ENCODE measurements around the gene SENP3.
A peak's percentile ranks its signal among the peaks of the same experiment; 100 is the strongest.

Gene SENP3

DNA sequence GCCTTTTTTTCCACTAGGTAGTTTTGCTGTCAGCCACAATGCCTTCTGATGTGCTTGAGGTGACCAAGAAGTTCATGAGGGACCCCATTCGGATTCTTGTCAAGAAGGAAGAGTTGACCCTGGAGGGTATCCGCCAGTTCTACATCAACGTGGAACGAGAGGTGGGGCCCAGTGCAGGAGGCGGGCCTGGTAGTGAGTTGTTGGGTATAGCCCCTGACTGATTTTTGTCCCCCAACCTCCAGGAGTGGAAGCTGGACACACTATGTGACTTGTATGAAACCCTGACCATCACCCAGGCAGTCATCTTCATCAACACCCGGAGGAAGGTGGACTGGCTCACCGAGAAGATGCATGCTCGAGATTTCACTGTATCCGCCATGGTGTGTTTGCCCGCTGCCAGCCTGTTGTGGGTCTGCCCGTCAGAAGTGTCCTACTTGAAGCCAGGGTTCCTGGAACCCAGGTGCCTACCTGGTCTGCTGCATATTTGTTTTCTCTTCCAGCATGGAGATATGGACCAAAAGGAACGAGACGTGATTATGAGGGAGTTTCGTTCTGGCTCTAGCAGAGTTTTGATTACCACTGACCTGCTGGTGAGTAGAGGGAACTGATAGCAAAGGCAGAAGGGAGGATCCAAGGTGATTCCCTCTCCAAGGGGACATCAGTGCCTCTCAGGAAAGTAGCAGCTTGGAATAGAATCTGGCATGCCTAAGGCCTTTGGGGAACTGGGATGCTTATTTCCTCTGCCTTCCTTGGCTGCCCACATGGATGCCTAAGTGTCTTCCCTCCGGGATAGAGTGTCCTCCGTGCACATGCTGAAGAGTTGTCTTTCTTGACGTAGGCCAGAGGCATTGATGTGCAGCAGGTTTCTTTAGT, 15.8 kb downstream of the SENP3 start:
- Histone ChIP-seq H3K4me1 (ENCODE audit: control insufficient read depth, insufficient read depth, low read length) (peaks cover 3% of the 10 kb centered on the region), H3K27ac (ENCODE audit: low read length) (no peak overlapping the region), H3K36me3 (ENCODE audit: control insufficient read depth, insufficient read depth, low read length) (peaks cover 39% of the 10 kb centered on the region), H3K9me3 (ENCODE audit: control insufficient read depth, insufficient read depth, low read length) (no peaks in the 10 kb centered on the region), H3K4me3 (ENCODE audit: low read length) (no peak overlapping the region), H3K27me3 (ENCODE audit: control insufficient read depth, insufficient read depth, low read length) (no peaks in the 10 kb centered on the region)
- DNase-seq (ENCODE audit: low read depth, low spot score), result no peak
- no CpG with 5 or more reads among the region's 17 CpGs for WGBS (ENCODE audit: insufficient coverage, insufficient read length)

DNA sequence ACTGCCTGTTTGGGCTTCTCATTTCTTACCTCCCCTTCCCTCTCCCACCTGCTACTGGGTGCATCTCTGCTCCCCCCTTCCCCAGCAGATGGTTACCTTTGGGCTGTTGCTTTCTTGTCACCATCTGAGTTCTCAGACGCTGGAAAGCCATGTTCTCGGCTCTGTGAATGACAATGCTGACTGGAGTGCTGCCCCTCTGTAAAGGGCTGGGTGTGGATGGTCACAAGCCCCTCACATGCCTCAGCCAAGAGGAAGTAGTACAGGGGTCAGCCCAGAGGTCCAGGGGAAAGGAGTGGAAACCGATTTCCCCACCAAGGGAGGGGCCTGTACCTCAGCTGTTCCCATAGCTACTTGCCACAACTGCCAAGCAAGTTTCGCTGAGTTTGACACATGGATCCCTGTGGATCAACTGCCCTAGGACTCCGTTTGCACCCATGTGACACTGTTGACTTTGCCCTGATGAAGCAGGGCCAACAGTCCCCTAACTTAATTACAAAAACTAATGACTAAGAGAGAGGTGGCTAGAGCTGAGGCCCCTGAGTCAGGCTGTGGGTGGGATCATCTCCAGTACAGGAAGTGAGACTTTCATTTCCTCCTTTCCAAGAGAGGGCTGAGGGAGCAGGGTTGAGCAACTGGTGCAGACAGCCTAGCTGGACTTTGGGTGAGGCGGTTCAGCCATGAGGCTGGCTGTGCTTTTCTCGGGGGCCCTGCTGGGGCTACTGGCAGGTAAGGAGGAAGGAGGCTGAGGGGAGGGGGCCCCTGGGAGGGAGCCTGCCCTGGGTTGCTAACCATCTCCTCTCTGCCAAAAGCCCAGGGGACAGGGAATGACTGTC, 17.5 kb downstream of the SENP3 start, which contains the start of gene CD68:
CD68 (plus strand) TSS at position 638 of the 833 bp plus-strand sequence; CDS start at position 678, 40 bp downstream.
- H3K9me3 ChIP-seq (ENCODE audit: control insufficient read depth, insufficient read depth, low read length), result no peaks in the 10 kb centered on the region
- no CpG with 5 or more reads among the region's 7 CpGs for WGBS (ENCODE audit: insufficient coverage, insufficient read length)
- H3K36me3 ChIP-seq (ENCODE audit: control insufficient read depth, insufficient read depth, low read length), result peaks cover 36% of the 10 kb centered on the region
- DNase-seq (ENCODE audit: low read depth, low spot score), result no peak
- H3K27me3 ChIP-seq (ENCODE audit: control insufficient read depth, insufficient read depth, low read length), result no peaks in the 10 kb centered on the region
- H3K4me3 ChIP-seq (ENCODE audit: low read length), result no peak within 1 kb of the TSS
- H3K27ac ChIP-seq (ENCODE audit: low read length), result no peak within 1 kb of the TSS
- H3K4me1 ChIP-seq (ENCODE audit: control insufficient read depth, insufficient read depth, low read length), result peaks cover 5% of the 10 kb centered on the region

- no peak for DNase-seq (ENCODE audit: low read depth, low spot score)
These were observed 18.3 kb downstream of the SENP3 start for GRCh38 chr17:7579834-7580603.

DNA sequence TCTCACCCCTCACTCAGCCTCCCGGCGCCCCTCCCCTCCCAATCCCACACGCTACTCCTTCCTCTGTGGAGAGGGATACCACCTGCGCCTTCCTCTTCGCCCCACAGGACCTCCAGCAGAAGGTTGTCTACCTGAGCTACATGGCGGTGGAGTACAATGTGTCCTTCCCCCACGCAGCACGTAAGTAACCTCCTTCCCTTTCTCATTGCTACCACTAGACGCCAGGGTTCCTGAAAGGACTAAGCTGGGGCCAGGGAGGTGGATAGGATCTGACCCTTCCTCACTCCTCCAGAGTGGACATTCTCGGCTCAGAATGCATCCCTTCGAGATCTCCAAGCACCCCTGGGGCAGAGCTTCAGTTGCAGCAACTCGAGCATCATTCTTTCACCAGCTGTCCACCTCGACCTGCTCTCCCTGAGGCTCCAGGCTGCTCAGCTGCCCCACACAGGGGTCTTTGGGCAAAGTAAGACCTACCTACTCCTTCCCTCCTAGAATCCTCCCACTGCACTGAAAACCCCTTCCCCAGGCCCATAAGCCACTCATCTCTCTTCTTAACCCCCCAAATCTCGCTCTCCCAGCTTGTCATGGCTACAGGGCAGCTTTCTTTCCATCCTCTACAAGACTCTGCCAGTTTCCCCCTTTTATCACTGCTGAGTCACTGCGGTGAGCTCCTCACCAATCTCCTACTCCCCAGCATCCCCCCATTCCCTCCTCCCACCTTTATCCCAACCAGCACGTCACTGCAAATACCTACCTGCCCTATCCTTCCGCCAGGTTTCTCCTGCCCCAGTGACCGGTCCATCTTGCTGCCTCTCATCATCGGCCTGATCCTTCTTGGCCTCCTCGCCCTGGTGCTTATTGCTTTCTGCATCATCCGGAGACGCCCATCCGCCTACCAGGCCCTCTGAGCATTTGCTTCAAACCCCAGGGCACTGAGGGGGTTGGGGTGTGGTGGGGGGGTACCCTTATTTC, 19.2 kb downstream of the SENP3 start:
- H3K27ac ChIP-seq (ENCODE audit: low read length), result no peak overlapping the region
- peaks cover 20% of the 10 kb centered on the region for H3K36me3 ChIP-seq (ENCODE audit: control insufficient read depth, insufficient read depth, low read length)
- no peaks in the 10 kb centered on the region for H3K27me3 ChIP-seq (ENCODE audit: control insufficient read depth, insufficient read depth, low read length)
- DNase-seq (ENCODE audit: low read depth, low spot score), result no peak
- H3K4me1 ChIP-seq (ENCODE audit: control insufficient read depth, insufficient read depth, low read length), result peaks cover 5% of the 10 kb centered on the region
- no peak overlapping the region for H3K4me3 ChIP-seq (ENCODE audit: low read length)
- H3K9me3 ChIP-seq (ENCODE audit: control insufficient read depth, insufficient read depth, low read length), result no peaks in the 10 kb centered on the region
- no CpG with 5 or more reads among the region's 23 CpGs for WGBS (ENCODE audit: insufficient coverage, insufficient read length)

More at GRCh38 chr17:7579834-7580603, 18.3 kb downstream of the SENP3 start:
- H3K9me3 ChIP-seq (ENCODE audit: control insufficient read depth, insufficient read depth, low read length), result no peaks in the 10 kb centered on the region
- H3K4me1 ChIP-seq (ENCODE audit: control insufficient read depth, insufficient read depth, low read length), result peaks cover 5% of the 10 kb centered on the region
- H3K36me3 ChIP-seq (ENCODE audit: control insufficient read depth, insufficient read depth, low read length), result peaks cover 28% of the 10 kb centered on the region
- no peaks in the 10 kb centered on the region for H3K27me3 ChIP-seq (ENCODE audit: control insufficient read depth, insufficient read depth, low read length)
- no CpG with 5 or more reads among the region's 12 CpGs for WGBS (ENCODE audit: insufficient coverage, insufficient read length)
- H3K4me3 ChIP-seq (ENCODE audit: low read length), result no peak overlapping the region
- no peak overlapping the region for H3K27ac ChIP-seq (ENCODE audit: low read length)

- Histone ChIP-seq H3K27me3 (ENCODE audit: control insufficient read depth, insufficient read depth, low read length) (no peaks in the 10 kb centered on the region), H3K36me3 (ENCODE audit: control insufficient read depth, insufficient read depth, low read length) (peaks cover 6% of the 10 kb centered on the region; the same call in 1 of the 2 replicates), H3K9me3 (ENCODE audit: control insufficient read depth, insufficient read depth, low read length) (no peaks in the 10 kb centered on the region), H3K27ac (ENCODE audit: low read length) (no peak overlapping the region), H3K4me1 (ENCODE audit: control insufficient read depth, insufficient read depth, low read length) (peaks cover 5% of the 10 kb centered on the region), H3K4me3 (ENCODE audit: low read length) (no peak overlapping the region; the same call in 1 of the 2 replicates)
- DNase-seq (ENCODE audit: low read depth, low spot score), result no peak
- no CpG with 5 or more reads among the region's 36 CpGs for WGBS (ENCODE audit: insufficient coverage, insufficient read length)
These were observed 20.9 kb downstream of the SENP3 start for GRCh38 chr17:7582396-7583252.

GRCh38 chr17:7583253-7584109, 21.8 kb downstream of the SENP3 start, which contains the start of gene MPDU1:
MPDU1 (plus strand) TSS chr17:7583852; CDS start chr17:7583863, 11 bp downstream.
- Histone ChIP-seq H3K27ac (ENCODE audit: low read length) (no peak within 1 kb of the TSS), H3K27me3 (ENCODE audit: control insufficient read depth, insufficient read depth, low read length) (no peaks in the 10 kb centered on the region), H3K4me3 (ENCODE audit: low read length) (peak within 1 kb of the TSS; percentile 90; the same call in 1 of the 2 replicates), H3K4me1 (ENCODE audit: control insufficient read depth, insufficient read depth, low read length) (peaks cover 6% of the 10 kb centered on the region), H3K9me3 (ENCODE audit: control insufficient read depth, insufficient read depth, low read length) (no peaks in the 10 kb centered on the region), H3K36me3 (ENCODE audit: control insufficient read depth, insufficient read depth, low read length) (no peaks in the 10 kb centered on the region; the same call in 1 of the 2 replicates)
- no CpG with 5 or more reads among the region's 69 CpGs for WGBS (ENCODE audit: insufficient coverage, insufficient read length)
- peak; percentile 82 for DNase-seq (ENCODE audit: low read depth, low spot score)

- Histone ChIP-seq H3K4me3 (ENCODE audit: low read length) (no peak overlapping the region), H3K27ac (ENCODE audit: low read length) (no peak overlapping the region), H3K9me3 (ENCODE audit: control insufficient read depth, insufficient read depth, low read length) (no peaks in the 10 kb centered on the region), H3K4me1 (ENCODE audit: control insufficient read depth, insufficient read depth, low read length) (peaks cover 7% of the 10 kb centered on the region; the same call in 1 of the 2 replicates), H3K27me3 (ENCODE audit: control insufficient read depth, insufficient read depth, low read length) (no peaks in the 10 kb centered on the region), H3K36me3 (ENCODE audit: control insufficient read depth, insufficient read depth, low read length) (no peaks in the 10 kb centered on the region; the same call in 1 of the 2 replicates)
- WGBS (ENCODE audit: insufficient coverage, insufficient read length), result no CpG with 5 or more reads among the region's 9 CpGs
- no peak for DNase-seq (ENCODE audit: low read depth, low spot score)
These were observed 25.1 kb downstream of the SENP3 start for GRCh38 chr17:7586673-7587419.
